Myocyte (in vitro differentiated cells): ENCODE data around the gene LINC01488. TPM values are rescaled to one million over a fixed set of nuclear protein-coding genes. Genes with fewer than 3 reads are reported as not detected.

ENCODE experiments used
- DNase-seq: peaks from one replicate; pipeline ENCODE4 v3.0.0-alpha.2; 2012; ENCODE audit warnings: low read depth
- total RNA-seq: library from RNA; depleted of rRNA; stranded (reverse); fragments of >200 nt; gene quantifications from 2 replicates; pipeline ENCODE4 v1.2.3, GENCODE V29; 2014

LINC01488 gene
- total RNA-seq, 1 donor from 2014 or later = not detected

DNA sequence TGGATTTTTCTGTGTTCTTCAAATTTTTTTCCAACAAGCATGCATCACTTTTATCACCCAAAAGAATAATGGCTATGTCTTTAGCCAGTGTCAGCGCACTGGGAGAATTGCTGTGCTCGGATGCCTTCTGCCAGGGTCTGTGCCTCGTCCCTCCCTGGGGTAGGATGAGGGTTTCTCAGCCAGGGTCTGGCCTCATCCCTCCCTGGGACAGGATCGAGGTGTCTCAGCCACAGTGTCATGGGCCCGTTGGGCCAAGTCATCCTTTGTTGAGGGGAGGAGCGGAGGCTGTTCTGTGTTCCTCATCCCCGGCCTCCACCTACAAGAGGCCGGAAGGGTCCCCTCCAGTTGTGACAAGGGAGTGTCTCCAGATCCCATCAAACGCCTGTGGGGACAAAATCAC is 22.7 kb downstream of the LINC01488 start:
- no peak for DNase-seq

DNA sequence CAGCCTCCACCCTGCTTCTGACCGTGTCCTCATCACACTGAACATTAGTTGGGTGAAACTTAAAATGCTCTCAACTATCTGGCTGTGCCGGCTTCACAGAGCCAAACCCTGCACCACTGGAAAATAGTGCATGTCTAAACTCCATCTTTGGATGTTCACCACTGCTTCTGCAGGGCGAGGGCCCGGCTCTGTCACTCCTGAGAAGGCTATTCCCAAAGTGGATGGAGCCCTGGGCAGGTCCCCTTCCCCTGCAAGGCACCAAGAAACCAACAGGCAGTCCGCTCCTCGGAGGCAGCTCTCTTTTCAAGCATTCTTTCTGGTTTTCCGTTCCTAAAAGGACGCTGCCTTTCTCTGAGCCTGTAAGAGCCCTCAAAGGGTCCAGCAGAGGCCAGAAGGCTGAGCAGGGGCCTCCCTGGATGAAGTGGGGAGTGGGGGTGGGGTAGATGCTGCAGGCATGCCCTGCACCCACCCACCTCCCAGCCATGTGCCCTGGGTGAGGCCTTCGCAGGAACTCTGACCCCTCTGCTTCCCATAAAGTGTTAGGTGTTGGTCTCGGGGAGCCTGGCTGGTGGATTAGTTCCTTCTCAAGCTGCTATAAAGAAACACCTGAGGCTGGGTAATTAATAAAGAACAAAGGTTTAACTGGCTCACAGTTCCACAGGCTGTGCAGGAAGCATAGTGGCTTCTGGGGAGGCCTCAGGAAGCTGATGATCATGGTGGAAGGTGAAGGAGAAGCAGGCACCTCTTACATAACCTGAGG is 23.3 kb downstream of the LINC01488 start:
- DNase-seq = no peak

DNA sequence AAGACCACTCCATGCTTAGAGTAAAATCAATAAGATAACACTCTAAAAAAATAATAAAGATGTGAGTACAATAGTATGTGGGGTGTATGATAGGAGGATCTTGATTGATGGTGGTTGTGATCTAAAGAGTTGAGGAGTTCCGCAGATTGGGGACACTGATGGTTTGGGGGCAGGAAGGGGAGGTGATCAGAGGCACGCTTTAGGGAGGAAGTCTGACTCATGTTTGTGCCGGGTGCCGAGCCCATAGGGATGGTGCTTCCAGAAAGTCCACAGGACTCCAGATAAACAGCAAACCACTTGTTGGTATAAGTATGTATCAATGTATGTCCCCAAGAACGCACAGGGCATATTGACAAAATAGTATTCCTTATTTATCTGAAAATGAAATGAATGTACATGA is 27.5 kb downstream of the LINC01488 start:
- no peak for DNase-seq

DNA sequence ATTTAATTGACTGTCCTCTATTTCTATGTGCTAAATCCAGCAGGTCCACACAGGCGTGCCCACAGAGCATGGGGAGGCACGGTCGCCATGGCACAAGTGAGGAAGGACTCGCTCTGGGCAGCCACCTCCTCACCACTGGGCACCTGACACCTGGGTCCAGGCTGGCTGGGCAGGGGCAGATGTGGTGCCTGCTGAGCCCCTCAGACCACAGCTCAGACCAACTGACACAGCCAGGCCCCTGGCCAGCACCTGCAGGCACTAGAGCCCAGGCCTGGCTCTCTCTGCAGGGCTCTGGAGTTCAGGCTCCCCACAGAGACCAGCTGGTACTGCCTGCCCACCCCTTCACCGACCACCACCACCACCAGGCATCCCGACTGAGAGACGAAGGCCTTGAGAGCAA is 27.9 kb downstream of the LINC01488 start:
- DNase-seq = no peak

DNA sequence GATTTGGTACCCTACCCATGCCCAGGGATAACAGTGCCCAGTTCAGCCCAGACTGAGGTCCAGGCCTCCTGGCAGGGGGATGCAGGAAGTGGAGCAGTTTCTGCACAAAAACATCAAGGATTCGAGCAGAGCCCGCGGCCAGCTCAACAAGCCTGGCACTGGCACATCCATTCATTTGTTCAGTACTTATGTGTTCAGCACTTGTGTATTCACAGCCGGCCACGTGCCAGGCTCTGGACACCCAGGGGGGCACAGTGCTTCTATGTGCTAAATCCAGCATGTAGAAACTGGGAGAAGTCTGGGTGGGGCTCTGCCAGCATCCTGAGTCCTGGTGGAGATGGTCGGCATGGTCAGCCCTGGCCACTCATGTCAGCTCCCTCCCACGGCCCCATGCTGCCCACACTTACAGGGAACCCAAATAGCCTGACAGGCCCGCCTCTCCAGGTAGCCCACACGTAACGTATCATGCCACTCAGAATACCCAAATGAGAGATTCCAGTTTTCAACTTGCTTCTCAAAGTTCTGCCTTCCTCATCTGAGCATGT is 28.5 kb downstream of the LINC01488 start:
- no peak for DNase-seq

DNA sequence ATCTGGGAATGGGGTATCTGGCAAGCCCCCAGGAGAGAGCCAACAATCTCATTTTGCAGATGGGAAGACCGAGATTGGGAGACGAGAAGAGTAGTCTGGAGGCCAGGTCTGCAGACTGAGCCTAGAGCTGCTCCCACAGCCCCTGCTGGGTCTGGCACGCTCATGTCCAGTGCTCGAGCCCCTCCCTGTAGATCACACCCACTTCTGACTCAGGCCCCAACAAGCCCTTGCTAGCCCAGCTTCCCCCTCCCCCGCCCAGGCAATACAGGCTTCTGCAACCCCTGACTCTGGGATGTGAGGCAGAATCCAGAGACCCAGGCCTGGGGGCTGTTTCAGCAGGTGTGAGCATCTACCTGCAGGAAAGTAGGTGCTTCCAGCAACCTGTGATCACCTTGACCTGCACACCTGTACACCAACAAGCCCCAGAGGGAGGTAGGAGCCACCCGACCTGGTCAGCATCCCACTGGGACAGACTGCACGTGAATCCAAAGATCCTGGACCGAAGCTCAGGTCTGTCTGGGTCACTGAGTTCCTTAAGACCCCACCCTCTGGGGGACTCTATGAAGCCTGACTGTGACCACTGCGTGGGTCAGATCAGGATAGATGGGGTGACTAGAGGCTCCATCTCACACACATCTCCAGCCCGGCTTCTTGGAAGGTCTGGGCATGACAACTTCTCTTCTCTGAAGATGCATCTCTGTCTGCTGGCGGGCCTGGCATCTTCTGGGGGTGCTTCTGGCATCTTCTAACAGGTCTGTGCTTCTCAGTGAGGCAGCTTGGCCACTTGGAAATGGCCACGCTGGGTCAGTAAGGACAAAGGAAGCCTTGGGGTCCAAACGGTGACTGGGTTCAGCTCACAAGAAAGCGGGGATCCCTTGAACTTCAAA is 29.3 kb downstream of the LINC01488 start:
- DNase-seq = peak; percentile 44

DNA sequence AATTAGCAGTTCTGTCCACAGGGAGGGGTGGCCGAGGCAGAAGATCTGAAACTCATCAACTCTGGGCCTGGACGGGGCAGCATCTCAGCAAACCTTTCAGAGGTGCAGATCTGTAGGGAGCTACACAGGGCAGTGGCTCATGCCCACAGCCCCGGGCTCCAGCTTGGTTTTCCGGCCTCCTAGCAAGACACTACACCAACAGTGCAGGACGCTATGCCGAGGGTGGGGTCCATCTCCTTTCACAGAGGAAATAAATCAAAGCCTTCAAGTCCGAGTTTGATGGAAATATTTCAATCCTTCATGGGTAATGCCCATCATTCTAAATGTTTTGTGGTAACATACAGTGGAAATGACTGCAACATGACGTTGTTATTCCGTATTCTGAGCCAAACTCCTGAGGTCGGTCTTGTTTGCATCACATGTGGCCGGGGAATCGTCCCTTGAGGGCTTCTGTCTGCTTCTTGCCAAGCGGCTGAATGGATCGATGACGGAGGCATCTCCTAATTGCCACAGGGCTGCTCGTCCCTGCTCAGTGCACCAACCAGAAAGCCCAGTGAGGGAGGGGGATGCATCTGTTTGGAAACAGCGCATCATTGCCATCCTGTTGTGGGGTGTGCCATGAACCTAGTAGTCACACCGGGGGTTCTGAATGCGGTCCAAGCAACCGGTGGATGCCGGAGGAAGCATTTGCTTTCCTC is 30.0 kb downstream of the LINC01488 start:
- no peak for DNase-seq

DNA sequence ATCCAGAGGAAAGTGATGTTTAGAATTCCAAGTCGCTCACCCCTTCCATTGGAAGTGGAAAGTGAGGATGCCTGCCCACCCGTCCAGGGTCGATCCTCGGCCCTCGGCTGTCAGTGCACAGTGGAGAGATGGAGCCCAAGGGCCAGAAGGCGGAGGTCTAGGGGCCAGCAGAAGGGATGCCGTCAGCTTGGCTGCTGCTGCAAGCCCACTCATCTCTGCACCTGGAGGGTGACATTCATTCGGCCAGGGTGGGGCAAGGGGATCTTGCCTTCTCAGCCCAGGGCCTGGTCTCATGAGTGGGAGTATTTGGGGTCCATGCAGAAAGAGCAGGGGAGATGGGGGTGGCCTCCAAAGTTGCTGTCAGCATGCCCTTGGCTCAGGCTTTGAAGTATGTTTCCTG is 30.7 kb downstream of the LINC01488 start:
- no peak for DNase-seq

DNA sequence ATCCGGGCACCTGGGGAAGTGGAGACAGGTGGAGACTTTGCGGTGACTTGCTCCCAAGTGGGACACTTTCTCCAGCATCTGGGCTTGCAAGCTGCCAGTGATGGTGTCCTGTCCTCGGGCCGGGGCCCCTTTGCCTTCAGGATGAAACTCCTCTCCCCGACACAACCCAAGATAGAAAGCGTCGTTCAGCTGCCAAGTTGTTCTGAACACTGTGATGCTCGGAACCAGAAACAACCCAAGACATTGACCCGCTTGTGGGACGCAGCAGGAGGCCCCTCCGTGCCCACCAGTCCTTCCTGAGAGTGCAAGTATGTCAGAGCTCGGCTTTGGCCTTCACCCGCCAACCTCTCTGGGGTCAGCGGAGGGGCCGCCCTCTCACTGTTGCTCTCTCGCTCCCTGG is 31.3 kb downstream of the LINC01488 start:
- DNase-seq = no peak

DNA sequence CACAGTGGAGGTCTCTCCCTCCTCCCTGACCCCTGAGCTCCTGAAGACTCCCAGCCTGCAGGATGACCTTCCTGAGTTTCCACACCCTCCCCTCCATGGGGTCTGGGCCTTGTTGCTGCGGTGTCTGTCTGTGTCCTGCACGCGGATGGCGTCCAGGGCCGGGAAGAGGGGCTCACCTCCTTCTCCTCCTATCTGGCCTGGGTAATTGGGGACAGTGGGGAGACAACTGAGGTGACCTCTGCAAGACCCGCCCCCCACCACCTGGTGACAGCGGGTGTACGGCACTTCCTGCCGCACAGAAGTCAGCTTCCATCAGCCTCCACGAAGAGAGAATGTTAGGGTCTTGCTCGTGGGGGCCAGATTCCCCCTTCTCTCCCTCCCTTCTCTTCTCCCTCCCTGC is 31.7 kb downstream of the LINC01488 start:
- no peak for DNase-seq

DNA sequence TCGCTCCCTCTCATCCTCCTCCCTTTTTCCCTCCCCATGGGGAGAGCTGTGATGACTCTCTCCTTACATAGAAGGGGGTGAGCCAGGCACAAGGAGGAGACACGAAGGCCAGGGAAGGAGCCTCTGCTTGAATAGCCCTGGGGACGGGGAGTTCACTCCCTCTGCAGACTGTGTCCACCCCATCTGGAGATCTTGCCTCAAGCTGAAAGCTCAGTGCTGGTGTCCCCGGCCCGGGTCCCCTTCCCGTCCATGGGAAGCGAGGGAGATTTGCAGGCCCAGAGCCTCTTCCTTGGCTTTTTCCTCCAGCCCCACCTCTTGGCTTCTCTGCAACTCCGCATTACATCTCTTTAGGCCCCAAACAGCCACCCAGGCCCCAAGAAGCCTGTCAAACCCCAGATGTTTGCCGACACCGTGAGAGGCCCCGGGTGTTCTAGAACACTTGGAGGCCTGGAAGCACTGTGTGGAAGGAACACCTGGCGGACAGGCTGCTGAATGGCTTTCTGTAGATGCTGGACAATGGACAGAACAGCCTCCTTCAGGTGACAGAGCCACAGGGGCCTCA is 32.3 kb downstream of the LINC01488 start:
- no peak for DNase-seq

DNA sequence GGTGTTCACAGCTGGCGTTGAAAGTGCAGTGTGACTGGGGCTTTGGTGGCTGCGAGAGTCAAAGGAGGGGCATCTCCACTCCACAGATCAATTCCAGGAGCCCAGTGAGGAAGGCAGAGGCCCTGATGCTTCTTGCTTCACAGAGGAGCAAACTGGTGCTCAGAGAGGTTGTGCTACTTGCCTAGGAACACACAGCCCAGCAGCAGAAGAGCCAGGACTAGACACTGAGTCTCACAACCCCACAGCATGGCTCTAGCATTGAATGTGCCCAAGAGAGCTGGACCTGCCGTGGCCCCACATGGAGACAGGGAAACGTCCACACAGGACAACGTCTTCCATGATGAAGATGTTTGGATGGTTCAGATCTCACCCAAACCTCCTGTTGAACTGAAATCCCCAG is 33.3 kb downstream of the LINC01488 start:
- DNase-seq = no peak

DNA sequence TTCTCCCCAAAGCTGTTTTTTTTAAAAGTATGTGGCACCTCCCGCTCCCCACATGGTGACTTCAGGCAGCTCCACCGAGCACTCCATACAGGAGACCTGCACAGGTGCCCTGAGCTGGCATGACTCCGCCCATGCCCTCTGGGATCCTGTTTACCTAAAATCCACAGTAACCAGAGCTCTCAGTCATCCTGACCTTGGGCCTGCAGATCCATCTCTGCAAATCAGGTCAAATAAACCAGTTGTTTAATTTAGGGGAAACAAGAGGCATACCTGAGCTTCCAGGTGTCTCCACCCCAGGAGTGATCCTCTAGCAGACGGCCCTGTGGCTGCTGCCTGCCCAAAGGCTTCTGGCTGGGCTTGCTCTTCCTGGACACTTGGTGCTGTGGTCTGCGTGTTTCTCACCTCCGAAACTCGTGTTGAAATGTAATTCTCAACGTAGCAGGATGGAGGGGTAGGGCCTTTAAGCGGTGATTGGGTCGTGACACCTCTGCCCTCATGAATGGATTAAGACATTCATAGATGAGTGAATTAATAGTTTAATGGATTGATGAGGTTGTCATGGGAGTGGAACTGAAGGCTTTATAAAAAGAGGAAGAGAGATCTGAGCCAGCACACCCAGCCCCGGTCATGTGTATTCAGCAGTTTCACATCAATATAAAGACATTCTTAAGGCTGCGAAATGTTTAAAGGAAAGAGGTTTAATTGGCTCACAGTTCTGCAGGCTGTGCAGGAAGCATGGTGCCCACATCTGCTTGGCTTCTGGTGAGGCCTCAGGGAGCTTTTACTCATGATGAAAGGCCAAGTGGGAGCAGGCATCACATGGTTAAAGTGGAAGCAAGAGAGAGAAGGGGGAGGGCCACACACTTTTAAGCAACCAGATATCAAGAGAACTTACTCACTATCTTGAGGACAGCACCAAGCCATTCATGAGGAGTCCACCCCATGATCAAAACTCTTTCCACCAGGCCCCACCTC is 34.1 kb downstream of the LINC01488 start:
- no peak for DNase-seq

DNA sequence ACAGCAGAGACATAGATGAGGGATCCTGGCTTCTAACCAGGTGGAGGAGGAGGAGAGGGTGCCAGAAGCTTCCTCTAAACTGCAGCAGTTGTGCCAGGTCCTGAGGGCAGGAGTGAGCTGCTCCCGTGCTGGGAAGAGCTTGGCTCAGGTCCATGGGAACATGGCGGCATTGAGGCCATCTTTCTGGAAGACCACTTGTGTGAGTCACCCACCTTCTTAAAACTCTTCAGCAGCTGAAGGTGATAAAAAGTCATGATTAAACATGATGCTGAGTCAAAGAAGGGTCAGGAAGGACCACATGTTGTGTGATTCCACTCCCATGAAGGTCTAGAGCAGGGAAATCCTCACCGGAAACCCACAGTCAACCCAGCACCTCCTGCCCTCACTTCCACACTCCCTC is 35.1 kb downstream of the LINC01488 start:
- DNase-seq = no peak

DNA sequence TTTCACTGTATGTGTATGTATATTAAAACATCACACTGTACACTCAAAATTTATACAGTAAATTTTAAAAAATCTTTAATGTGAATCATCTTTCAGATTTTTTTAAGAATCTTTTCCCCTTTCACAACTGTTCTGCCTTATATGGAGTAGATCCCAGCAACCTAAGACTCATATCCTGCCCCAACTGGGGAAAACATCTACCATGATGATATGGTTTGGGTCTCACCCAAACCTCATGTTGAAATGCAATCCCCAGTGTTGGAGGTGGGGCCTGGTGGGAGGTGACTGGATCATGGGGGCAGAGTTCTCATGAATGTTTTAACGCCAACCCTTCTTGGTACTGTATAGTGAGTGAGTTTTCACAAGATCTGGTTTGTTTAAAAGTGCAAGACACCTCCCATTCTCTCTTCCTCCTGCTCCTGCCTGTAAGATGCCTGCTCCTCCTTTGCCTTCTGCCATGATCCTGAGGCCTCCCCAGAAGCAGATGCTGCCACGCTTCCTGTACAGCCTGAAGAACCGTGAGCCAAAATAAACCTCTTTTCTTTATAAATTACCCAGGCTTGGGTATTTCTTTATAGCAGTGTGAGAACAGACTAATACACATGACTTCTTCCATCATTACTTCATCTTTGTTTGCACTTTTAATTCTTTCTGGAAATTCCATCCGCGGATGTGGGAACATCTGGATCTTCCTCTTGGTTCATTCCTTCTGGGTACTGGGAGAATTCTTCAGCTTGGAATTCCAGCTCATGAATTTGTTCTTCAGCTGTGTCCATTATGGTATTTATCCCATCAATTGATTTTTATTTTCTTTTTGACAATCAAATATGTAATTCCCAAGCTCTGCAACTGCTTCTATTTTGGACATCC is 36.9 kb downstream of the LINC01488 start:
- no peak for DNase-seq

DNA sequence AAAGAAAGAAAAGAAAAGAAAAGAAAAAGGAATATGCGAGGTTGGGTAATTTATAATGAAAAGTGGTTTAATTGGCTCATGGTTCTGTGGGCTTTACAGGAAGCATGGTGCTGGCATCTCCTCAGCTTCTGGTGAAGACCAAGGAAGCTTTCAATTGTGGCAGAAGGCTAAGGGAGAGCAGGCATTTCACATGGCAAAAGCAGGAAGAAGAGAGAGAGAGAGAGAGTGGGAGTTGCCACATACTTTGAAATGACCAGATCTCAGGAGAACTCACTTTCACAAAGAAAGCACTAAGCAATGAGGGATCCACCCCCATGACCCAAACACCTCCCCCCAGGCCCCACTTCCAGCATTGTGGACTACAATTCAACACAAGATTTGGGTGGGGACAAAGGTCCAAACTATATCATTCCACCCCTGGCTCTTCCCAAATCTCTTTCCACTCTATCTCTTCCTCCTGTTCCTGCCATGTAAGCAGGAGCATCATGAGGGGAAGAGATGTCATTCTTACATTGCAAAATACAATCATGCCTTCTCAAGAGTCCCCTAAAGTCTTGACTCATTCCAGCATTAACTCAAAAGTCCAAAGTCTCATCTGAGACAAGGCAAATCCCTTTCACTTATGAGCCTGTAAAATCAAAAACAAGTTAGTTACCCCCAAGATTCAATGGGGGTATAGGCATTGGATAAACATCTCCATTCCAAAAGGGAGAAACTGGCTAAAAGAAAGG is 38.9 kb downstream of the LINC01488 start:
- no peak for DNase-seq

DNA sequence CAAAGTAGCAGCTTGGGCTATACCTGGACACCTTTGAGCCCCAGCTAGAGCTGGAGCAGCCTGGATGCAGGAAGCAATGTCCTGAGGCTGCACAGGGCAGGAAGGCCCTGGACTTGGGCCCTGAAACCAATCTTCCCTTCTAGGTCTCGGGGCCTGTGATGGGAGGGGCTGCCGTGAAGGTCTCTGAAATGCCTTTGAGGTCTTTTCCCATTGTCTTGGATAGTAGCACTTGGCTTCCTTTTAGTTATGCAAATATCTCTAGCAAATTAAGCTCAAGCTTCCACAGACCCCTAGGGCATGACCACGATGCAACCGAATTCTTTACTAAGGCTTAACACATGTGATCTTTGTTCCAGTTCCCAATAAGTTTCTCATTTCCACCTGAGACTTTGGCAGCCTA is 40.0 kb downstream of the LINC01488 start:
- no peak for DNase-seq

DNA sequence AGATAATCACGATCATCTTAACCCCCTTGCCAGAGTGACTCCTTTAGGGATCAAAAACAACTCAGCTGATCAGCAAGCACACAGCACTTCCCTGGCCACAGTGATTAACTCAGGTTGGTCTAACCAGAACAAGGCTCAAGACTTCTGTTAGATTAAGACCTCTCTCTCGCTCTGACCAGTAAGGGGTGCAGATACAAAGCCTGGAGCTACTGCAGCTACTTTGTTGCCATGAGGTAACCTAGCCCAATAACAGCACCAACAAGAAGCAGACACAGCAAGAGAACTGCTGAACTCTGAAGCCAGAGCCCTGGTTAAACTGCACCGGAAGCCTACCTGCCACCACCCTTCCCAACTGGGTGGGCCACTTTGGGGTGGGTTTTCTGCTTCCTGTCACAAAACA is 42.0 kb downstream of the LINC01488 start:
- no peak for DNase-seq
